HG02884 (cell line): Measurements from ENCODE around the gene CNGA1.

Experiments
- ATAC-seq: cut with Tn5 transposase; IDR thresholded peaks from one replicate; pipeline ENCODE4 v1.9.1; 2021; ENCODE audit warnings: mild to moderate bottlenecking, moderate library complexity; ENCODE audit not compliant: unreplicated experiment

CNGA1 gene

DNA sequence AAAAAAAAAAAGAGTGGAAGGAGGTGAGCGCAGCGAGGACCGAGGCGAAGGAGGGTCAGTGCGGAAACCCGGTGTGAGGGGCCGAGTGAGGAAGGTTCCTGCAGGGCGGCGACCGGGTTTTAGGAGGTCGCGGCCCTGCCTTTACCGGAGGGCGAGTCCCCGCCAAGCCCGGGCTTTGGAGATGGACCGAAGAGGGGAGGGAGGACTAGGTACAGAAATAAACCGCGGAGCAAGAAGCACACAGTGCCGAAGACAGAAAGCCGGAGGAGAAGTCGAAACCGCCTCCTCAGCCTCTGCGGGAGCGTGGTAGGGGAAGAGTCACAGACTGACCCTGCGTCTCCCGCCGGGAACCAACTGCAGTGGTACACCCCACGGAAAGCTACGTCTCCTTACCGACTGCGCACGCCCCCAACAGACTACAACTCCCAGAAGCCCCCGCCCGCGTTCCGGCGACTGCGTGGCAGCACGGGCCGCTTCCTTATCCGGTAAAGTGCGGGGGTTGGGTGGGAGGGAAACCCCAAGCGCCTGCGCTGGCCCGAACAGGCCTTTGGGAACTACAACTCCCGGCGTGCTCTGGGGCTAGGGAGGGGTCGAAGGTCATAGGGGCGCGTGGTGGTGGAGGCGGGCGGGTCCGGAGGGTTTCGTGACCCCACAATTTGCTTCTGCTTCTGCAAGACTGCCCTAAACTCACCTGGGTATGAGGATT is 102.1 kb downstream of the CNGA1 start, which contains the start of gene NFXL1:
Gene NFXL1 (minus strand): TSS at position 364 of the 706 bp plus-strand sequence. CDS start 380 bp downstream, outside the sequence.
- peak; percentile 95 for ATAC-seq

DNA sequence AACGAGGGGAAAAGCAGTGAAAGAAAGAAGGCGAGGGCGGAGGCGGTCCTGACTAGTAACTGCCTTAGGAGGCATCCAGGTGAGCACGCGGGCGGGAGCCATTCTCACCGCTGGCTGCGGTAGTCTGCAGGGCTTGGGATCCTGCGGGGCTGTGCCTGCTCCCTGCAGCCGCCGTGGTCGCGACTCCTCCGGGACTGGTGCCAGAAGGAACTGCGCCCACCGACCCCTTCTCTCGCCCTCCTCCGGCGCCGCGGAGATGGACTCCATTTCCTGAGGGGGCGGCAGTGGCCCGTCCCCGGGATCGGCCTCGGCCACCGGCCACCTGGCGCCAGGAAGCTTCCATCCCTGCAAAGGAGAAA is 102.6 kb downstream of the CNGA1 start:
- peak; percentile 26 for ATAC-seq

DNA sequence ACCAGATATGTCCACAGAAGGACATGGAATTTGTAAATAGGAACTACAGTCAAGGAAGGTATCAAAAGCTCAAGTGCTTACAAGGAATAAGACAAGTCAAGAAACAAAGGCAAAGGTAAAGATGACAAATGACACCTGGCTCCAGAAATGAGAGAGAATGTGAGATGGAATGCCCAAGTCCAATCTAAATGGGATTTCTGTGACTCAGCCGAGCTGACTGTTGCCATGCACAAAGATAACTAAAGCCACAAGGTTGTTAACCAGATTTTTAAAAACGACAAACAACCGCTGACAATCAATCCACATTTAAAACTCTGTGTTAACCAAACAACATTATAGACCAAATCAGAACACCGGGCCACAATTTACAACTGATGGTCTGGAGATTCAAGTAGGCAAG is 103.2 kb downstream of the CNGA1 start:
- ATAC-seq = no peak

DNA sequence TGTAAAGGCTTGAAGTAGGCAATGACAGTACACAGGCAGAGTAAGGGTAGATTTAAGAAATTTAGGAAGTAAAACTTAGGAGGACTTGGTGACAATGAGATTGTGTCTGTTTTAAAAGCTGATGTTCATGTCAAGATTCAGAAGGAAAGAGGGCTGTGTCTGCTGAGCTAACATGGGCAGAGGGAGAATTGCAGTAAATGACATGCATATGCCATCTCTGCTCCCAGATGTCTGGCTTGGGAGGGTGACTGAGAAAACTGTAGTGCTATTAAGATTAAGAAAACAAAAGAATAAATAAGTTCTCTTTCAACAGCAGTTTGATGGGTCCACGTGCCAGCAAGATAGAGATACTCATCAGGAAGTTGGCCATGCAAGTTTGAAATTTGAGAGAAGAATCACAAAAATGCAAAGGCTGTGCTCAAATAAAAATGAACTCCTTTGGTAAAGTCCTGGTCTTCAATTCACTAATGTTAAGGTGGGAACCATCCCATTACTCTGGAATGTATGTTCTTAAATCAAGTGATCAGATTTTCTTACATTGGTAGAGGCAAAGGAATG is 109.3 kb downstream of the CNGA1 start:
- ATAC-seq = no peak

DNA sequence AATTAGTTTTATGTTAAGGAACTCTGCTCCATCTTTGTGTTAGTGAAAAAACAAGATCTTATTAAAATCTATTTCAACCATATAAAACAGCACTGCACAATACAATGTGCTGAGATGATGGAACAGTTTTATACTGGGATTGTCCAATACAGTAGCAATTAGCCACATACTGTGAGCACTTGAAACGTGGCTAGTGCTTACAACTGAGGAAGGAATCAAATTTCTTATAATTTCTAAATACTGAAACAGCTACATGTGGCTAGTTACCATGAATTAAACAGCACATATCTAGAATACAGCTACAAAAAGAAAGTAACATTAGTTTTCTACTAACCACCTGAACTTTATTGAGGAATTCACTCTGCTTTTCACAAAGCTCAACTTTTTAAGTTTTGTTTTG is 116.8 kb downstream of the CNGA1 start:
- no peak for ATAC-seq

DNA sequence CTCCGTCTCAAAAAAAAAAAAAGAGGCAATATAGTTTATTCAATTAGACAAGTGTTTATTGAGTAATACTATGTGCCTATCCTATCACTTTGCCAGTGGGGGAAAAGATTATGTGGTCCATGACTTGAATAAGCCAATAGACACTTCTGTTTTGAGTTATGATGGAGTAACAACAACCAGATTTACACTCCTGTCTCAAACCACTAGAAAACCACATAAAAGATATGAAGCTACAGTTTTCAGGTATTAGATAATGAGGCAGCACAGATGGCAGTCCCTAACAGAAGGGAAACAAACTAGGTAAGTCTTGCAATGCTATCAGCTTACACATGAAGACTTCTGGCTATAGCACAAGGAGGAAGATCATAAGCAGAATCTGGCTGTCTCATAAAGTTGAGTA is 124.6 kb downstream of the CNGA1 start:
- ATAC-seq = no peak
